ENCODE data around the gene SPAG9. TPM values are rescaled to one million over a fixed set of nuclear protein-coding genes. Genes with fewer than 3 reads are reported as not detected.
A peak's percentile ranks its signal among the peaks of the same experiment; 100 is the strongest.

SPAG9 gene
- total RNA-seq, 1 donor from 2014 or later = 164 TPM

GRCh38 chr17:50938821-50939541 is 181.7 kb downstream of the SPAG9 start:
- DNase-seq = no peak

GRCh38 chr17:50935996-50936266 is 184.7 kb downstream of the SPAG9 start:
- no peak for DNase-seq

DNA sequence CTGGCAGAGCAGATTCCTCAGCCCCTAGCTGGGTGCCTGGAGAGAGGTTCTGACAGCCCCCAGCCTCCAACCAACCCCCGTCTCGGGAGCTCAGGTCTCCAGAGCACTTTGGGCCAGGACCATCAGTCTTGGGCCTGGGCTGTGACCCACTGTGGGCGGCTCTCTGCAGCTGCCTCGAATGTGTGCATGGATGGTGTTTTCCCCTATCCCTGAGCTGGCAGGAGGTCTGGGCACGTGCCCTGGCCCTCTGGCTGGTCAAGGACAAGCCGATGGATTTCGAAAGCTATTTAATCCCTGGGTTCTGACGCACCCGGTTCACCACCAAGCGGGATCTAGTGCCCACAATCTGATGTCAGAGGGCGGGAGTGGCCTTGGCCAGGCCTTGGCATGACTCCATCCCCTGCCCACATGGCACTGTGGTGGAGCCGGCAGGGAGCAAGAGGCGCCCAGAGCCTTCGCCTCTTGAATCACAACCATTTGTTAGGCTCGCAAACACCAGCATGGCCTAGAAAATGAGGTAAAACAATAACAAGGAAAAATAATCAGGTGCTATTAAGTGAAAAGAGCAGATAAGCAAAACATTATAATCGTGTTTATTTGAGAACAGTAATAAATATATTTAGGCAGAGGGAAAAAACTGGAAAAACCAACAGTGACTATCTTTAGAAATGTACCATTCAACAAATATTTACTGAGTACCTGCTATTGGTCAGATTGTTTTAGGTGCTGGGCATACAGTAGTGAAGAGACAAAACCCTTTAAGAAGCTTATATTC is 185.3 kb downstream of the SPAG9 start:
- no peak for DNase-seq

DNA sequence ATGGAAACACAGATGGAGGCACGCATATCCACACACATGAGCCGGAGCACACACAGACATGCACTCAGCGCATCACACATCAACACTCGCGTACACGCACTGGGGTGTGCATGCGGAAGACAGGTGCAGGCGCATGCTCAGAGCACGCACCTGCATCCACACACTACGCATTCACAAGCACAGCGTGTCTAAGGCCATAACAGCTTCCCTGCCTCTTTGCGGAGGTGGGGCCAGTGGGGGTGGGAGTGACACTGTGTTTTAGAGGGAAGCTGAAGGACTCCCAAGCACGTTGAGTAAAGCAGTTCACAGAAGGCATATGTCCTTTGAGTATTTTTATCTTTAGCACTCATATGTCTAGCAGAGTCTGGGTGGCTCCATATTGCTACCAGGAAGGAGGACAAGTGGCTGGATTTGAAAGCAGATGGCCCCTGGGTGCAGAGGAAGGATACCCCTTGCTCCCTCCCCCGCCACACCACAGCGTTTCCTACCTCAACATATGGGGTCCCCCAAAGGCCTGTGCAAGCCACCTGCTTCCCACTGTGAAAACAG is 185.9 kb downstream of the SPAG9 start:
- DNase-seq = no peak

- DNase-seq = no peak
These were observed 186.5 kb downstream of the SPAG9 start for GRCh38 chr17:50934161-50934560.

GRCh38 chr17:50931144-50931908 is 189.3 kb downstream of the SPAG9 start:
- peak; percentile 61 for DNase-seq

DNA sequence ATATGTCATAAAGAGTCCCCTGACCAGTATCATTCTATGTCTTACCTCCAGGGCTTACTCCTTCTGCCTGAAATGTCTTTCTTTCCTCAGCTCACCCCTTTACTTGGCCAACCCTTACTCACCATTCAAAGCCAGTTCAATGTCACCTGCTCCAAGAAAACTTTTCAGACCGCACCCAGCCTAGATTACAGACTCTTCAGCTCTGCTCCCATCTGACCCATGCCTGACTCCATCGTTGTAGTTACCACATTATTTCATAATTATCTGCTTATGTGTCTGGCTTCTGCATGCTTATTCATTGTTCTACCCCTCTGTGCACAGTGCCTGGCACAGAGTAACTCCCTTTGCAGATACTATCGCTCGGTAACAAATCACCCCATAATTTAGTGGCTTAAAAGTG is 192.0 kb downstream of the SPAG9 start:
- no peak for DNase-seq

DNA sequence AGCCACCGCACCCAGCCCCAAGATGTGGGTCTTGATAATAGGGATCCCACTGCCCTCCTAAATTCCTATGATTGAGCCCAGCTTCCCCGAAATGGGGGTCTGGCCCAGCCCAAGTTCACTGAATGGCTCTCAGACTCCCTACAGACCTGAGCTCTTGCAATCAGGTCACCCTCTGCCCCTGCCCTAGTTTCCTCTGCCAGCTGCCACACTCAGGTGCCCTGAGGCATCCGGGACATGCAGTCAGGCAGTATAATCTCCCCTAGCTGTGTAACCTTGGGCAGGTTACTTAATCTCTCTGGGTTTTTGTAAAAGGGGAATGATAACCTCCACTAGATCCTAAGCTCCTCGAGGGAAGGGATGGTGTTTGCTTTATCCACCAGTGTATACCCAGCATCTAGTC is 193.4 kb downstream of the SPAG9 start:
- DNase-seq = no peak

DNA sequence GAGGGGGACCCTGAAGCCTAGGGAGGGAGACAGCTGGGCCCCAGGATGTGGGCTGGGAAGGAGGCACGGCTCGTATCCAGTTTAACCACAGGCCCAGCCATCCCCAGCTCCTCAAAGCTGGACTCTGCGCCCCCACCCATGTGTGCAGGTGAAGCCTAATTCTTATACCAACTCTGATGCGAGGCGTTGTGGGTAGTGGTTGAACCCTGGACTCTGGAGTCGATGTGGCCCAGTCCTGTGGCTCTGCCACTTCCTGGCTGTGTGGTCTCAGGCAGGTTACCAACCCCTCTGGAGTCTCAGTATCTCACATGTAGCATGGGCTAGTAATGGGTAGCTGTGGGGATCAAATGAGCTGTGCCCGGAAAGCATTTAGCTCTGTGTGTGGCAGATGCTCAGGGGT is 194.1 kb downstream of the SPAG9 start:
- DNase-seq = no peak

- no peak for DNase-seq
These were observed 195.3 kb downstream of the SPAG9 start for GRCh38 chr17:50925296-50925891.

GRCh38 chr17:50924800-50925199 is 195.9 kb downstream of the SPAG9 start:
- DNase-seq = no peak

GRCh38 chr17:50924300-50924699 is 196.4 kb downstream of the SPAG9 start:
- DNase-seq = no peak

GRCh38 chr17:50923611-50924010 is 197.1 kb downstream of the SPAG9 start:
- no peak for DNase-seq

DNA sequence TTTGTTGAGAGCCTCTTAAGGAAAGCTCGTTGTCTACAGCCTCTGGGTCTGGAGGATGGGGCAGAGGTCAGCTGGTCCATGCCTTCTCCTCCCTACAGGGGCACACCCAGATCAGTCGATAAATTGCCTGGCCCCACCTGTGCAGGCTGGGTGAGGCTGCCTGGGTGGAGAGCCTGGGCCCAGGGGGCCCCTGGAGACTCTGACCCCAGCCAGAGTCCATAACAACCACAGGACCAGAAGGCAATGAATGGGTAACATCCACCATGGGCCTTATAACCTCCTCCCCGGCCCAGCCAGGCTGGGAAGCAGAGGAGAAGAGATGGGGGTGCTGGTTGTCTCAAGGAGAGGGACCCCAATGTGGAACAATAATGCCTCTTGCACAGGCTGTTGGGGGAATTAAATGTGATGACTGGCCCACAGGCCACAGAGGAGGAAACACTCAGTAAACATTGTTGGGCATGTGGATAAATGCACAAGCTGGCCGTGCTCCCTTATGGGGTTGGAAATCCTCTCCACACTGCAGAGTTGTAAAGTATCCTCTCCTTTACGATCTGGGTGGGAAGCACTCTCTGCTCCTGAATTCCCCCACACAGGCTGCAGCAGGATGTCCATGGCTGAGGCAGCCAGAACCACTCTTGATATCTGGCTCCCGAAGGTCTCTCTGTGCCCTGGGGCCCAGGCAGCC is 197.8 kb downstream of the SPAG9 start:
- DNase-seq = no peak

- DNase-seq = no peak
These were observed 198.6 kb downstream of the SPAG9 start for GRCh38 chr17:50922107-50922506.

DNA sequence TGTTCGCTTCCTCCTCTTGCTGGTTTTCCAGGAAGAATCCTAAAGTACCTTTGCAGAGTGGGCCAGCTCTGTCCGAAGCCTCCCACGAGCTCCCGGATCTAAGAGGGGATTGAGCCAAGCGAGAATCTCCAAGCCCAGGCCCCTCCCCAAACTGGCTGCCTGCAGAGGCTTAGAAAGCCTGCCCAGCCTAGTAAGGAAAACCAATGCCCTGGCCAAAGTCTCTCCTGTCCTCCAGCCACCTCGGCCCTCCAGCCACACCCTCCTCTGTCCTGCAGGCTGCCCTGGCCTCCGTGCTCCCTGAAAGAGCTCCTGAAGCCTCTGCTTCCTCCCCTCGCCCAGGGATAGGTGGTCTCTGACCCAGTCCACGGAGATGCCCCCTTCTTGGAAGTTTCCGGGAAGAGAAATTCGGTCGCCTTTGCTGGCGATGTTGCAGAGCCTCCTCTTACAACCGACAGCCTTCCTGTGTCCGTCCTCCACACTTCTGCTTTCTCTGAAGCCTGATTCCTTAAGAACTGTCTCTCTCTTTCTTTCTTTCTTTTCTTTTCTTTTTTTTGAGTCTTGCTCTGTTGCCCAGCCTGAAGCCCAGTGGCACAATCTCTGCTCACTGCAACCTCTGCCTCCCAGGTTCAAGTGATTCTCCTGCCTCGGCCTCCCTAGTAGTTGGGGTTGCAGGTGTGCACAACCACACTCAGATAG is 199.6 kb downstream of the SPAG9 start:
- DNase-seq = no peak

DNA sequence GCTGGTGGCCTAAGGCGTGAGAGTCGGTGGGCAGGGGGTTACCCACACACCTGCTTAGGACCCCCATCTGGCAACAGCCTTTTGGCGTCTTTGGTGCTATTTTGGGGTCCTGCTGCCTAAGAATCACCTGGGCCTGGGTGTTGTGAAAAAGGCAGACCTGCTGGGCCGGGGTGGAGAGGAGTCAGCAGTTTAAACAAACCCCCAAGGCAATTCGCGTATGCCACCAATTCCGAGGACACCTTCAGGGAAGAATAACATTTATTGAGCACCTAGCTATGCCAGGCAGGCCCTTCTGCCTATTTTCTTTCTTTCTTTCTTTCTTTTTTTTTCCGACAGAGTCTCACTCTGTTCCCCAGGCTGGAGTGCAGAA is 200.6 kb downstream of the SPAG9 start:
- no peak for DNase-seq

DNA sequence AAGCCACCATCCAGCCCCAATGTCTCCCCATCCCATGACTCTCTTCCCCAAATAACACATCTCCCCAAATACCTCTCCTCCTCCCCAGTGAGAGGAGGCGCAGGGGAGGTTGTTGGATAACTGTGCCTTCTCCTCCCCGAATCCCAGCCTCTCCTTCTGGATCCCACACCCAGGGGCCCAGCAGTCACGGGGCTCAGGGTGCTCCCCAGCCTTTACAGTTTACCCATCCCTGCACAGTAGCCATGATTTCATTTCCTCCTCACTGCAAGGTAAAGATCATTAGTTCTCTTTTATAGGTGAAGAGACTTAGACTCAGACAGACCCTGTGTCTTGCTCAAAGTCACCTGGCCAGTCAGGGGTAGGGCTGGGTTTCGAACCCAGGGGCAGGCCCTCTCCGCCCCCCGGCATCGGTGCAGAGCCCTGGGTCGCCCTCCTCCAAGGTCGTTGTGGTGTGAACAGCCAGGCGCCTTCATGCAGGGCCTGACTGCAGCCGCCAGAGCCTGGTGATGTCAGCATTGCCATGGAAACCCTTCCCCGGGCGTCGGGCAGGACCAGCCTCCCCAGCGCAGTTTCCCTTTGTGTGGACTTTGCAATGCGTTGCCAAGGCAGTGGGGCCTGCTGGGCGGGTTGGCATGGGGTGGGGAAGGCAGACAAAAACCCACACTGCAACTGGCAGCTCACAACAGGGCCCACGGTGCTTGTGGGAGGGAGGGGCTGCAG is 201.2 kb downstream of the SPAG9 start:
- DNase-seq = peak; percentile 44

GRCh38 chr17:50918933-50919296 is 201.8 kb downstream of the SPAG9 start:
- DNase-seq = no peak

DNA sequence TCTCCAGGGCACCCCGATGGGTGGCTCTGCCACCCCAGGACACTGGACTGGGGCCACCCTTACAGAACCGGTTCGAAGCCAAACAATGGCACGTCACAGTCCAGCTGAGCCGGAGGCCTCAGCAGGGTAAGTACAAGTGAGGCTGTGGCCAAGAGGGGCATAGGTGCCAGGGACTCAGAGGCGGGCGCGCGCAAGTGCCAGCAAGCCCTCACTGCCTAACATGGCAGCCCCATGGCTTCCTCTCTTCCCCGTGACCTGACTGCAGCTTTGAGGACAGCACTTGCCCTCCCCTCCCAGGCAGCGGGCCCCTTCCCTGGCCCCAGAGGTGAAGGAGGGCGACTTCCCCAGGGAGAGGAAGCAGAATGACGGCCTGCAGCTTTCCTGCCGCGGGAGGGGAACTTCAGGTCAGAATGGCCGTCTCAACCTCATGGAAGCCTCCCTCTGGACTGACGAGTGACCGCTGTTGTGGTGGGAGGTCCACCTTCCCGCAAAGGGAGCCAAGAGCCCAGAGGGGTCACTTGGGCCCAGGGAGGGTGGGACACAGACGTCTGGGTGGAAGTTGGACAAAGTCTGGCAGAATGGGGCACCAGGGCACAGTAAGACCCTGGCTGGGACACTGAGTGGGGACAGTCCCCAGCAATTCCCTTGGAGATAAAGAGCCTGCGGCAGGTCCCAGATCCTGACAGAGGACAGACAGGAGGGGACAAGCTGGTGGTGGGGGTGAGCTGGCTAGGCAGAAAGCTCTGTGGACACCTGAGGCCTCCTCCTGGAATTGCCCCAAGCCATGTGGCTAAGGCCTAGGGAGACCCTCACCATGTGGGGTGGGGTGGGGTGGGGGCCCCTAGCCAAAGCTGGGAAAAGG is 202.4 kb downstream of the SPAG9 start:
- no peak for DNase-seq

Measured in skin of body (tissue), 2 donors.